Hematopoietic multipotent progenitor cell treated with erythropoietin and hydrocortisone succinate and interleukin-3 and kit ligand, for 8 days (in vitro differentiated cells): ENCODE data around the gene DNAJA2.
"Not testable (repeated sequence)": the region's sequence is repeated elsewhere in the genome, so short reads cannot be mapped to it uniquely, and the experiment has no call there.

Experiments used
- DNase-seq: peaks from one replicate; pipeline ENCODE4 v3.0.0-alpha.2; 2015

The DNAJA2 gene

DNA sequence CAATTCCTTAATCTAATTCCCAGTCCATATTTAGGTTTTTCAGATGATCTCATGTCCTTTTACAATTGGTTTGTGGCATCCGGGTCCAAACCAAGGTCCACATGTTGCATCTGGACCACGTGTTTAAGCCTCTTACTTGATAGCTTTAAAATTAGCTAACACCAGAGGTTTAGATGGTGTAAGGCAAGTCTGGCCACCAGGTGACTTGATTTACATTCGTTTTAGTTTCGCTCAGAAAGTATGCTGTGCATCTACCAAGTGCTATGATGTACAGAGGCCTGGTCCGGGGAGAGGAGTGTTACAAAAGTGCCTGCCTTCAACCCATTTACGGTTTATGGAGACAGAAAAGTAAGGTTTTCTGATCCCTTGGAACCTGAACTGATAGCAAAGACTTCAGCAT is 878 bp upstream of the DNAJA2 start:
- peak; percentile 56 for DNase-seq

- DNase-seq, result no peak
These were observed 486 bp upstream of the DNAJA2 start for GRCh38 chr16:46973996-46974324.

GRCh38 chr16:46972429-46973206 is 856 bp downstream of the DNAJA2 start:
- DNase-seq, result peak; percentile 37

- DNase-seq, result no peak
These were observed 2.2 kb downstream of the DNAJA2 start for GRCh38 chr16:46971271-46971670.

DNA sequence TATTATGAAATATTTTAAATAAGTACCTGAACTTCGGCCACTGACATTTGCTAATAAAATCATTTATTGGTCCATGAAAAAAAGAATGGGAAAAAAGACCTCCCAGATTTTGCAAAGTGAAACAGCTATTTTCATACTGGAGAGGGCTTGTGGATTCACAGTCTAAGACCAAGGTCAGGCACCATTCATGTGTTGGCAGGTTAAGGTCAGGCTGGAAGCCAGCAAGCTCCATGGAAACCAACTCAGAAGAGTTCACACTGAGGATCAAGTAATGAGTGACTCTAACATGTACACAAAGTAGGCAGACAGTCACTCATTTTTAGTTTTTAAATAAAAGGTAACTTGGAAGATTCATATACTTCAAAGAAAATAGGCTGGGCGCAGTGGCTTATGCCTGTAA is 3.4 kb downstream of the DNAJA2 start:
- DNase-seq, result no peak

GRCh38 chr16:46968063-46968435 is 5.4 kb downstream of the DNAJA2 start:
- no peak for DNase-seq

DNA sequence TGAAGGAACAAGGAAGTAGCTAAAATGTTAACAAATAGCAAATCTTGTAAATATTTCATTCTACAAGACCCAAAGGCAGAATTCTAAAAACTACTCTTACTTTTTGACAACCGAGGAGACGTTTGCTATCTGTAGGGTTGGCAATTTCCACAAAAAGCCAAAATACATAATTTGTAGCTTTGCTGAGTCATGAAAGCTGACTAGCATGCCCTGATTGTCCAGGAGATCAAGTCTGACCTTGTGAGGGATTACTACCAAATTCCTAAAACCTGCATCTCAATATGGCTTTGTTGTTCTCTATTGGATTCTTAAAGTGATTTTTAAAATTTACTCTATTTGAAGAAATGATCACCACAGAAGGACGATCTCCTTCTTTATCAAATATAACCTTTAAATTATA is 10.8 kb downstream of the DNAJA2 start:
- DNase-seq, result no peak

- DNase-seq, result no peak
These were observed 11.8 kb downstream of the DNAJA2 start for GRCh38 chr16:46961373-46962353.

DNA sequence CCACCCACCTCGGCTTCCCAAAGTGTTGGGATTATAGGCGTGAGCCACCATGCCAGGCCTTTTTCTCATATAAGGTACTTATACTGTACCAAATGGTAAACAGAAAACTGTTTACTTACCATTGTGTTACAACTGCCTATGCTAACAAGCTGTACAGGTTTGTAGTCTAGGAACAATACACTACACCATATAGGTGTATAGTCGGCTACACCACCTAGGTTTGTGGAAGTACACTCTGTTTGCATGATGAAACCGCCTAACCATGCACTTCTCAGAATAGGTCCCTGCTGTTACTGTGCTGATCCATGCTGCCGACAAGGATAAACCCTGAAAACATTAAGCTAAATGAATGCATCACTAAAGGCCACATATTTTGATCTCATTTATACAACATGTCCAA is 18.9 kb downstream of the DNAJA2 start:
- DNase-seq, result no peak

DNA sequence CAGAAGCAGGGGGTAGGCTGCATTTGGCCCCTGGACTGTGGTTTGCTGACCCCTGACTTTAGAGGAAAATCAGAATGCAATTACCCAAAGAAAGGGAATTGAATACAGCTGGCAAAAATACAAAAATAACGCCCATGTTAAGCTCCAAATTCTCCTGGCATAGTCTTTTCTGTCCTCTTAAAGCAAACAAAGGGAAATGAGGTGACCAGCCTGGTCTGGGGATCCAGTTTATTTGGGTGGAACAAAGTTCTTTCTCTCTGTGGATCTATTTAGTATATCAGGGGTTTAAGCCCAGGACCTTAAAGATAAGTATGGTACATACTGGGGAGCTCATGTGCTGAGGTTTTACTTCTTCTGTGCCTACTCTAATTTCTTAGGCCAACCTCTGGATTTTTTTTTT is 23.5 kb downstream of the DNAJA2 start:
- DNase-seq, result no peak

GRCh38 chr16:46949241-46949892 is 24.1 kb downstream of the DNAJA2 start:
- DNase-seq, result no peak

DNA sequence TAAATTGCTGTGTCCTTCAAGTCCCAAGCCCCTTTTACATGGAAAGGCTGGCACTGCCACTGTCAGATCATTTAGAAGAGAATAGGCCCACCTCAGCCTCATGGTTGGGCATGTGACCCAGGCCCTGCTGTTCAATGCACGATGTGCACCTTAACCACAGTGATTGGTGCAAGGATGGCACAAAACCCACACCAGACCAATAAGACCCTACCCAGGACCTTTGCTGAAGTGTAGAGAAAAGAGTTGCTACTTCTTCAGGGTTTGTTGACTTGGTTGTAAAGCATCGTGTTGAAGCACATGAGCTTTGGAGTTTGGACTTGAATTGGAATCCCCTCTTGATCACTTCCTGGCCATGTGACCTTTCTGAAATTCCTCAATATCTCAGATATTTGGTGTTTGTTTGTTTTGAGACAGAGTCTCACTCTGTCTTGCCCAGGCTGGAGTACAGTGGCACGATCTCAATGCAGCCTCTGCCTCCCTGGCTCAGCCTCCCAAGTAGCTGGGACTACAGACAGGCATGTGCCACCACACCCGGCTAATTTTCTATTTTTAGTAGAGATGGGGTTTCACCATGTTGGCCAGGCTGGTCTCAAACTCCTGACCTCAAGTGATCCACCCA is 24.8 kb downstream of the DNAJA2 start:
- no peak for DNase-seq

GRCh38 chr16:46947900-46948547 is 25.4 kb downstream of the DNAJA2 start:
- peak; percentile 52 for DNase-seq

DNA sequence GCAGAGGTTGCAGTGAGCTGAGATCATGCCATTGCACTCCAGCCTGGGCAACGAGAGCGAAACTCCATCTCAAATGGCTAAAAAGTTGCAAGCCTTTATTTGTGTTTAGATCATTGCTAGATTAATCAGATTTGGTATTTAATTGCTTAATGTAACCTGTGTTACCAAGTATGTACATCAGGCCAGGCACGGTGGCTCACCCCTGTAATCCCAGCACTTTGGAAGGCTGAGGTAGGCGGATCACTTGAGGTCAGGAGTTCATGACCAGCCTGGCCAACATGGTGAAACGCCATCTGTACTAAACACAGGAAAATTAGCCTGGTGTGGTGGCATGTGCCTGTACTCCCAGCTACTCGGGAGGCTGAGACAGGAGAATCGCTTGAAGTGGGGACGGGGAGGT is 28.8 kb downstream of the DNAJA2 start:
- DNase-seq, result not testable (repeated sequence)

GRCh38 chr16:46937536-46937935 is 35.9 kb downstream of the DNAJA2 start:
- peak; percentile 33 for DNase-seq

- DNase-seq, result no peak
These were observed 40.7 kb downstream of the DNAJA2 start for GRCh38 chr16:46932802-46933201.

- DNase-seq, result no peak
These were observed 42.6 kb downstream of the DNAJA2 start for GRCh38 chr16:46930861-46931260.

DNA sequence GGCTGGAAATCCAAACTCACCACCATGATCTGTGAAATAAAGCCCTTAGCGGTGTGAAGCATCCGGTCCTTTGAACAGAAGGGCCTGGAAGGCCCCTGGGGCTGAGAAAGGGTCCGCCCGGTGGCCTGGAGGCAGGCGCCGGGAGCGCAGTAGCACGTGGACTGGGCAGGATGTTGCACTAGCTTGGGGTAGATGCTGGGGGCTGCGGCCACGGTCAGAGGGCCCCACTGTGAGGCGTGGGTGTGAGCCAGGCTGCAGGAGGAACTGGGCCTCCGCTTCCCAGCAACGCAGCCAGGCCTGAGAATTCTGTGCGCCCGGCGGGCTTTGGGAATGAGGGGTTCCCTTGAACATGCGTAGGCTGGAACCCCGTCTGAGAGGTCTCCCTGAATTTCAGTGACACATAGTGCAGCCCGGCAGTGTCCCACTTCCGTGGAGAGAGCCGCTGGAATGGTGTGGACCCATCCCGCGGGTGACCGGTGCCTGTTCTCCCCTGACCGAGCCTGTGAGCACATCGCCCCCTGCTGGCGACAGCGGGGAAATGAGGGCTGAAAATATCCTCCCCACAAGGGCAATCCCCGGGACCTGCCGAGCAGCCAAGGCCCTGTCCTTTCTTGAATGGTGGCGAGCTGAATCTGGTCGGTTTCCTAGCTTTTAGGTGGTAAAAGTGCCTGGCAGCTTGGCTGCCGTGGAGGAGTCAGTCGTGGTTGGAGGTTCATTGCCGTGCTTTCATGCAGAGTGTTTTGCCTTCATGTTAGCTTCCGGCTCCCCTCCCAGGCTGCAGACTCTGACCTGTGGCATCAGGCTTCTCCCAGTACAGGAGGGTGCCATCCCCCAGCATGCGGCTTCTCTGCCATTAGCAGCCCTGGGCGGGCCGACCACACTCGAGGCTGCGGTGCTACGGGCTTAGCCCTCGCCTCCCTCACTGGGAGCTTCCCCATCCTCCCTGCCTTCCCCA is 43.8 kb downstream of the DNAJA2 start:
- peak; percentile 66 for DNase-seq

DNA sequence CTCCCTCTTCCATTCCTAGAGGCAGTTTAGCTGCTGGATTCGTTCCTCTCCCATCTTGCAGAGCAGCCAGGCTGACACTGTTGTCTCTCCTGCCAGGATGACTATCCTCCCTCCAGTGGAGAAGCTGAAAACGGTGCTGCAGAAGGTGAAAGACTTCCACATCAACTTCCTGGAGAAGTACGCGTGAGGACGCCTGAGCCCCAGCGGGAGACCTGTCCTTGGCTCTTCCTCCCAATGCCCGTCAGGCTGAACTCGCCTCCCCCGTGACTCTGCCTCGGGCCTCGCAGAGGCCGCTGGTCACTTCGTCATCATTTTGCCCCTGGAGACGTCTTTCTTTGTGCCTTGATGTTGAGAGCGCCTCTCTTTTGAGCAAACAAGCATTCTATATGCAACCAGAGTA is 44.7 kb downstream of the DNAJA2 start:
- no peak for DNase-seq

GRCh38 chr16:46927273-46927672 is 46.2 kb downstream of the DNAJA2 start:
- DNase-seq, result no peak

- DNase-seq, result no peak
These were observed 46.8 kb downstream of the DNAJA2 start for GRCh38 chr16:46926470-46927225.
